K562 (cell line): ENCODE measurements around the gene ANKRD27. TPM values are rescaled to one million over a fixed set of nuclear protein-coding genes. Genes with fewer than 3 reads are reported as not detected.

Experiments used
- ARID3B ChIP-seq: fragments of 250-450 bp; sonication (Bioruptor Pico); IDR thresholded peaks from 2 replicates; pipeline ENCODE4 v1.4.0; 2020; ENCODE audit warnings: borderline replicate concordance
- DDX20 ChIP-seq: fragments of 450-650 bp; IDR thresholded peaks from 2 replicates; pipeline ENCODE4 v1.6.1; 2016; ENCODE audit warnings: missing genetic modification characterization, low read depth, mild to moderate bottlenecking, missing compliant biosample characterization, moderate library complexity
- NR4A1 ChIP-seq, 2 experiments: fragments of 250-450 bp in 1 of 2; fragments of 450-650 bp in 1 of 2; sonication (Bioruptor Pico) in 1 of 2; IDR thresholded peaks; 2 replicates each; pipeline versions ENCODE4 v1.4.0 to v1.6.1; 2016 to 2020; ENCODE audit warnings: mild to moderate bottlenecking in 2 of 2, missing compliant biosample characterization in 1 of 2, missing genetic modification characterization in 1 of 2, moderate library complexity in 1 of 2
- PBX2 ChIP-seq, 2 experiments: IDR thresholded peaks in 1 of 2; conservative IDR thresholded peaks in 1 of 2; 2 replicates each; pipeline ENCODE4 v1.6.1; 2016; ENCODE audit warnings: low read depth in 2 of 2, mild to moderate bottlenecking in 1 of 2, missing compliant biosample characterization in 1 of 2, missing genetic modification characterization in 1 of 2, moderate library complexity in 1 of 2
- RBM25 ChIP-seq: fragments of 200-400 bp; formaldehyde crosslinking; IDR thresholded peaks from 2 replicates; pipeline ENCODE4 v1.6.1; 2018; ENCODE audit warnings: low read length, low read depth, moderate library complexity; ENCODE audit not compliant: severe bottlenecking
- TAF7 ChIP-seq: fragments of 450-650 bp; IDR thresholded peaks from 2 replicates; pipeline ENCODE4 v1.6.1; 2016; ENCODE audit warnings: missing genetic modification characterization, missing compliant biosample characterization
- ZNF134 ChIP-seq: fragments of 250-450 bp; sonication (Bioruptor Pico); conservative IDR thresholded peaks from 2 replicates; pipeline ENCODE4 v1.4.0; 2020
- ZNF398 ChIP-seq: fragments of 250-450 bp; sonication (Bioruptor Pico); IDR thresholded peaks from 2 replicates; pipeline ENCODE4 v1.8.0; 2021; ENCODE audit warnings: moderate library complexity, mild to moderate bottlenecking, inconsistent platforms
- ZNF592 ChIP-seq: fragments of 450-650 bp; IDR thresholded peaks from 2 replicates; pipeline ENCODE4 v1.6.1; 2017; ENCODE audit warnings: antibody characterized with exemption, mild to moderate bottlenecking
- ZNF644 ChIP-seq: fragments of 200-800 bp; sonication (Bioruptor generic); IDR thresholded peaks from 2 replicates; pipeline ENCODE4 v1.6.1; 2016; ENCODE audit warnings: low read depth, missing genetic modification characterization, missing compliant biosample characterization
- polyA plus RNA-seq, 8 experiments: library from polyadenylated mRNA; depleted of rRNA in 4 of 8; stranded (reverse) in 5 of 8; unstranded in 3 of 8; fragments of >200 nt; fragmentation: Nextera tagmentation in 2 of 8; fragmentation: Illumina TruSeq in 1 of 8; extraction: Ambion mirVana in 2 of 8; extraction: Trizol in 1 of 8; gene quantifications; 2 replicates each; pipeline versions ENCODE4 v1.2.1 to v1.2.3, GENCODE V29; 2011 to 2014; ENCODE audit warnings: inconsistent platforms in 1 of 8, missing spikeins in 1 of 8
- total RNA-seq, 7 experiments: library from RNA; depleted of rRNA in 6 of 7; stranded (reverse); fragments of >200 nt in 6 of 7; fragmentation: Illumina TruSeq in 2 of 7; extraction: Trizol in 2 of 7; gene quantifications; 2 replicates each; pipeline versions ENCODE4 v1.2.1 to v1.2.3, GENCODE V29; 2011 to 2021; ENCODE audit warnings: low replicate concordance in 1 of 7

Gene ANKRD27
- total and polyA plus RNA-seq, 9 of the 15 experiments (the other 6 are each of a cell fraction or from before 2014, with no cell fraction given): 5.3 to 71.3 (median 54.2) TPM

- TF ChIP-seq ZNF398 (CRISPR knock-in tag) (peak; percentile 90), NR4A1 (CRISPR knock-in tag; IDR thresholded peaks at IDR 0.05) (no peak), NR4A1 (tag; IDR thresholded peaks at IDR 0.05) (peak; percentile 99), TAF7 (peak; percentile 65; the same call in 1 of the 2 replicates), ZNF134 (CRISPR knock-in tag) (peak; percentile 76), ZNF644 (tag) (peak; percentile 63; the same call in 1 of the 2 replicates), ARID3B (CRISPR knock-in tag) (peak; percentile 87; the same call in 1 of the 2 replicates), PBX2 (CRISPR knock-in tag; IDR thresholded peaks at IDR 0.05; ENCODE audit: low read depth) (no peak), PBX2 (tag; conservative IDR thresholded peaks at IDR 0.05; ENCODE audit: low read depth) (peak; percentile 43; the same call in 1 of the 2 replicates), DDX20 (tag) (peak; percentile 92), ZNF592 (peak; percentile 99), RBM25 (no peak)
These were observed 12.0 kb upstream of the ANKRD27 start (continued) for GRCh38 chr19:32686847-32687475.
